ENCODE data around the gene CDCA3. TPM values are rescaled to one million over a fixed set of nuclear protein-coding genes. Genes with fewer than 3 reads are reported as not detected.
"Not testable (repeated sequence)": the region's sequence is repeated elsewhere in the genome, so short reads cannot be mapped to it uniquely, and the experiment has no call there.

Gene CDCA3
- total RNA-seq, 1 donor from 2014 or later: 3.2 TPM

DNA sequence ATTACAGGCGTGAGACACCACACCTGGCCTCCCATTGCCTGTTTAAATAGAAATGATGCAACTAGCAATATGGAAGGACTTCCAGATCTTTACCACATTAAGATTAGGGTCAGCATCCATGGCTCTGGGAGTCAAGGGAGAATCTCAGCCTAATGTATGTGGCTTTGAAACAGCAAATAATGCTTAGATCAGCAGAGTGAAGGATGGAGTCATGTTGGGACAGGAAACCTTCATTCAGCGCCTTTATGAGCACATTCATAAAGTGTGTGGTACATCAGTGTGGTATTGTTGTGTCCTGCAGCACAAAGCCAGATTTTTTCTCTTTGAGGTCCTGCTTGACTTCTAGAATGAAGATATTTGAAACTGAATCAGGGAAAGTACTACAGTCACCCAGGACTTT, 37.3 kb upstream of the CDCA3 start:
- DNase-seq (ENCODE audit: low read depth) (no peak), FAIRE-seq (no peak)
- no peaks in the 10 kb centered on the region for H4K20me1 ChIP-seq (ENCODE audit: insufficient read depth, low read length)
- Mint-ChIP-seq H3K27ac (ENCODE audit: unreplicated experiment) (no peak overlapping the region), H3K4me3 (ENCODE audit: unreplicated experiment) (no peak overlapping the region), H3K36me3 (ENCODE audit: low read depth, unreplicated experiment) (peaks cover 8% of the 10 kb centered on the region), H3K9me3 (ENCODE audit: unreplicated experiment) (no peaks in the 10 kb centered on the region), H3K27me3 (ENCODE audit: low read depth, unreplicated experiment) (no peaks in the 10 kb centered on the region), H3K4me1 (ENCODE audit: low read depth, unreplicated experiment) (peaks cover 2% of the 10 kb centered on the region)
- peaks cover 12% of the 10 kb centered on the region for H3K4me1 ChIP-seq (ENCODE audit: insufficient read depth, low read length)
- H3K79me2 ChIP-seq (ENCODE audit: insufficient read depth, low read length): no peaks in the 10 kb centered on the region
- no peak overlapping the region for H3K4me2 ChIP-seq (ENCODE audit: low read length)
- no peak overlapping the region for H3K27ac ChIP-seq (ENCODE audit: low read depth, low read length)
- H3K27me3 ChIP-seq (ENCODE audit: insufficient read depth, low read length): no peaks in the 10 kb centered on the region
- TF ChIP-seq, protein P1, sequence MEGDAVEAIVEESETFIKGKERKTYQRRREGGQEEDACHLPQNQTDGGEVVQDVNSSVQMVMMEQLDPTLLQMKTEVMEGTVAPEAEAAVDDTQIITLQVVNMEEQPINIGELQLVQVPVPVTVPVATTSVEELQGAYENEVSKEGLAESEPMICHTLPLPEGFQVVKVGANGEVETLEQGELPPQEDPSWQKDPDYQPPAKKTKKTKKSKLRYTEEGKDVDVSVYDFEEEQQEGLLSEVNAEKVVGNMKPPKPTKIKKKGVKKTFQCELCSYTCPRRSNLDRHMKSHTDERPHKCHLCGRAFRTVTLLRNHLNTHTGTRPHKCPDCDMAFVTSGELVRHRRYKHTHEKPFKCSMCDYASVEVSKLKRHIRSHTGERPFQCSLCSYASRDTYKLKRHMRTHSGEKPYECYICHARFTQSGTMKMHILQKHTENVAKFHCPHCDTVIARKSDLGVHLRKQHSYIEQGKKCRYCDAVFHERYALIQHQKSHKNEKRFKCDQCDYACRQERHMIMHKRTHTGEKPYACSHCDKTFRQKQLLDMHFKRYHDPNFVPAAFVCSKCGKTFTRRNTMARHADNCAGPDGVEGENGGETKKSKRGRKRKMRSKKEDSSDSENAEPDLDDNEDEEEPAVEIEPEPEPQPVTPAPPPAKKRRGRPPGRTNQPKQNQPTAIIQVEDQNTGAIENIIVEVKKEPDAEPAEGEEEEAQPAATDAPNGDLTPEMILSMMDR (IDR thresholded peaks at IDR 0.05; ENCODE audit: insufficient read depth, low read depth, low read length): no peak
- TF ChIP-seq EZH2 (IDR thresholded peaks at IDR 0.05; ENCODE audit: insufficient read depth, low read length): no peak
- no peaks in the 10 kb centered on the region for H3K9me3 ChIP-seq (ENCODE audit: insufficient read depth, low read depth, low read length)
- no peak overlapping the region for H2AFZ ChIP-seq (ENCODE audit: low read depth, low read length)
- H3K36me3 ChIP-seq (ENCODE audit: insufficient read depth, low read length): no peaks in the 10 kb centered on the region
- H3K4me3 ChIP-seq (ENCODE audit: insufficient read depth, low read depth, low read length): no peak overlapping the region
- H3K9ac ChIP-seq (ENCODE audit: low read length): no peak overlapping the region

- Histone ChIP-seq H3K4me2 (ENCODE audit: low read length) (no peak overlapping the region), H3K4me1 (ENCODE audit: insufficient read depth, low read length) (peaks cover 12% of the 10 kb centered on the region), H3K9ac (ENCODE audit: low read length) (no peak overlapping the region), H2AFZ (ENCODE audit: low read depth, low read length) (no peak overlapping the region), H3K27me3 (ENCODE audit: insufficient read depth, low read length) (no peaks in the 10 kb centered on the region), H4K20me1 (ENCODE audit: insufficient read depth, low read length) (no peaks in the 10 kb centered on the region), H3K27ac (ENCODE audit: low read depth, low read length) (no peak overlapping the region), H3K79me2 (ENCODE audit: insufficient read depth, low read length) (no peaks in the 10 kb centered on the region), H3K36me3 (ENCODE audit: insufficient read depth, low read length) (no peaks in the 10 kb centered on the region), H3K4me3 (ENCODE audit: insufficient read depth, low read depth, low read length) (no peak overlapping the region), H3K9me3 (ENCODE audit: insufficient read depth, low read depth, low read length) (no peaks in the 10 kb centered on the region)
- TF ChIP-seq, protein P1 (IDR thresholded peaks at IDR 0.05; ENCODE audit: insufficient read depth, low read depth, low read length): no peak
- no peak for TF ChIP-seq EZH2 (IDR thresholded peaks at IDR 0.05; ENCODE audit: insufficient read depth, low read length)
- peaks cover 10% of the 10 kb centered on the region for H3K36me3 Mint-ChIP-seq (ENCODE audit: low read depth, unreplicated experiment)
- no peaks in the 10 kb centered on the region for H3K9me3 Mint-ChIP-seq (ENCODE audit: unreplicated experiment)
- H3K4me1 Mint-ChIP-seq (ENCODE audit: low read depth, unreplicated experiment): peaks cover 2% of the 10 kb centered on the region
- FAIRE-seq (no peak), DNase-seq (ENCODE audit: low read depth) (no peak)
- no peaks in the 10 kb centered on the region for H3K27me3 Mint-ChIP-seq (ENCODE audit: low read depth, unreplicated experiment)
- H3K4me3 Mint-ChIP-seq (ENCODE audit: unreplicated experiment): no peak overlapping the region
- H3K27ac Mint-ChIP-seq (ENCODE audit: unreplicated experiment): no peak overlapping the region
Observed at GRCh38 chr12:6887460-6887859, 36.4 kb upstream of the CDCA3 start.

GRCh38 chr12:6886206-6886999, 35.3 kb upstream of the CDCA3 start:
- not testable (repeated sequence) for H3K27ac ChIP-seq (ENCODE audit: low read depth, low read length); H2AFZ ChIP-seq (ENCODE audit: low read depth, low read length); H3K79me2 ChIP-seq (ENCODE audit: insufficient read depth, low read length); FAIRE-seq; H3K4me3 ChIP-seq (ENCODE audit: insufficient read depth, low read depth, low read length); H4K20me1 ChIP-seq (ENCODE audit: insufficient read depth, low read length); H3K36me3 Mint-ChIP-seq (ENCODE audit: low read depth, unreplicated experiment); H3K4me1 Mint-ChIP-seq (ENCODE audit: low read depth, unreplicated experiment); H3K9me3 ChIP-seq (ENCODE audit: insufficient read depth, low read depth, low read length); H3K9ac ChIP-seq (ENCODE audit: low read length); H3K9me3 Mint-ChIP-seq (ENCODE audit: unreplicated experiment); DNase-seq (ENCODE audit: low read depth); H3K4me2 ChIP-seq (ENCODE audit: low read length); H3K27ac Mint-ChIP-seq (ENCODE audit: unreplicated experiment); H3K36me3 ChIP-seq (ENCODE audit: insufficient read depth, low read length); H3K27me3 ChIP-seq (ENCODE audit: insufficient read depth, low read length); H3K27me3 Mint-ChIP-seq (ENCODE audit: low read depth, unreplicated experiment); H3K4me1 ChIP-seq (ENCODE audit: insufficient read depth, low read length)
- peak overlapping the region; percentile 14 for H3K4me3 Mint-ChIP-seq (ENCODE audit: unreplicated experiment)

Measured in astrocyte (in vitro differentiated cells and primary cell).